ENCODE results near the gene TPBG.
"Not testable (repeated sequence)": the region's sequence is repeated elsewhere in the genome, so short reads cannot be mapped to it uniquely, and the experiment has no call there.

The TPBG gene

GRCh38 chr6:82371799-82372546 is 8.4 kb downstream of the TPBG start:
- intact Hi-C loops (cut with DNase I) = no loop called here
- no peak for DNase-seq

- no peak for DNase-seq
- intact Hi-C loops (cut with DNase I) = no loop called here
These were observed 9.0 kb downstream of the TPBG start for GRCh38 chr6:82372656-82373055.

- no peak for DNase-seq
- intact Hi-C loops (cut with DNase I) = no loop called here
These were observed 10.9 kb downstream of the TPBG start for GRCh38 chr6:82374516-82374915.

- DNase-seq = no peak
- intact Hi-C loops (cut with DNase I) = no loop called here
These were observed 13.0 kb downstream of the TPBG start for GRCh38 chr6:82376636-82377035.

GRCh38 chr6:82380566-82381185 is 17.1 kb downstream of the TPBG start:
- intact Hi-C loops (cut with DNase I) = no loop called here
- DNase-seq = no peak

GRCh38 chr6:82381278-82381677 is 17.7 kb downstream of the TPBG start:
- DNase-seq = no peak
- intact Hi-C loops (cut with DNase I) = no loop called here

GRCh38 chr6:82385102-82385501 is 21.5 kb downstream of the TPBG start:
- intact Hi-C loops (cut with DNase I) = no loop called here
- no peak for DNase-seq

- intact Hi-C loops (cut with DNase I) = no loop called here
- DNase-seq = no peak
These were observed 21.9 kb downstream of the TPBG start for GRCh38 chr6:82385546-82385945.

GRCh38 chr6:82385961-82386360 is 22.3 kb downstream of the TPBG start:
- intact Hi-C loops (cut with DNase I) = no loop called here
- no peak for DNase-seq

- DNase-seq; intact Hi-C loops (cut with DNase I): not testable (repeated sequence)
These were observed 31.2 kb downstream of the TPBG start for GRCh38 chr6:82394770-82395169.

- peak in 14 of 42 donors; percentile 5 to 52 (median 20) for DNase-seq
These were observed 33.5 kb downstream of the TPBG start for GRCh38 chr6:82396964-82397751.

GRCh38 chr6:82397962-82398692 is 34.5 kb downstream of the TPBG start:
- DNase-seq = no peak
- intact Hi-C loops (cut with DNase I) = no loop called here

More at GRCh38 chr6:82396964-82397751, 33.5 kb downstream of the TPBG start:
- intact Hi-C loops (cut with DNase I) = no loop called here

GRCh38 chr6:82408952-82409431 is 45.4 kb downstream of the TPBG start:
- no peak for DNase-seq
- intact Hi-C loops (cut with DNase I) = no loop called here

- intact Hi-C loops (cut with DNase I) = no loop called here
- DNase-seq = no peak
These were observed 46.6 kb downstream of the TPBG start for GRCh38 chr6:82410151-82410648.

- intact Hi-C loops (cut with DNase I) = no loop called here
- no peak for DNase-seq
These were observed 50.3 kb downstream of the TPBG start for GRCh38 chr6:82413868-82414267.

- intact Hi-C loops (cut with DNase I) = no loop called here
- no peak for DNase-seq
These were observed 52.2 kb downstream of the TPBG start for GRCh38 chr6:82415820-82416219.

- no peak for DNase-seq
- intact Hi-C loops (cut with DNase I) = no loop called here
These were observed 52.7 kb downstream of the TPBG start for GRCh38 chr6:82416346-82416745.
